ENCODE results near the gene MRPL46. TPM values are rescaled to one million over a fixed set of nuclear protein-coding genes. Genes with fewer than 3 reads are reported as not detected.

The MRPL46 gene
- total RNA-seq, 1 donor from 2014 or later: 57.8 TPM

Other genes with a start within 250 kb of the MRPL46 start
- 3.7 TPM for gene NTRK3, start 210.6 kb downstream of the MRPL46 start, total RNA-seq
- gene MRPS11, start 320 bp upstream of the MRPL46 start, total RNA-seq: 50.6 TPM
- 6.2 TPM for gene DET1, start 79.3 kb upstream of the MRPL46 start, total RNA-seq
- 8.7 TPM for gene AEN, start 154.0 kb upstream of the MRPL46 start, total RNA-seq
- 3.9 TPM for gene ISG20, start 171.6 kb upstream of the MRPL46 start, total RNA-seq